Activated CD4-positive, alpha-beta T cell treated with anti-CD3 and anti-CD28 coated beads, Interleukin-2, amount 10 ng/mL, durations not matched to agents 7 days and 5 days (primary cell): ENCODE measurements around the gene MRPL44. TPM values are rescaled to one million over a fixed set of nuclear protein-coding genes. Genes with fewer than 3 reads are reported as not detected.
"Not testable (repeated sequence)": the region's sequence is repeated elsewhere in the genome, so short reads cannot be mapped to it uniquely, and the experiment has no call there.

Experiments
- CTCF ChIA-PET: fragments of 350-600 bp; sonication (Branson Sonifier 250); formaldehyde crosslinking; loops from one replicate; lab custom pipeline; 2021; ENCODE audit warnings: antibody characterized with exemption; lab: Charles Lee
- POLR2A ChIA-PET: fragments of 350-600 bp; sonication (Branson Sonifier 250); formaldehyde crosslinking; loops from one replicate; lab custom pipeline; 2021; ENCODE audit warnings: antibody characterized with exemption; lab: Charles Lee
- DNase-seq: peaks from one replicate; pipeline ENCODE4 v3.0.0-alpha.2; 2020
- H3K27ac Mint-ChIP-seq: one replicate; pipeline ENCODE4 v1.8.0; 2021; ENCODE audit warnings: mild to moderate bottlenecking, moderate library complexity, mixed read lengths
- H3K27me3 Mint-ChIP-seq: one replicate; pipeline ENCODE4 v1.8.0; 2021; ENCODE audit warnings: mixed read lengths
- H3K36me3 Mint-ChIP-seq: one replicate; pipeline ENCODE4 v1.8.0; 2021; ENCODE audit warnings: low read depth, mixed read lengths
- H3K4me1 Mint-ChIP-seq: one replicate; pipeline ENCODE4 v1.8.0; 2021; ENCODE audit warnings: mixed read lengths
- H3K4me3 Mint-ChIP-seq: one replicate; pipeline ENCODE4 v1.8.0; 2021; ENCODE audit warnings: mild to moderate bottlenecking, moderate library complexity, mixed read lengths
- H3K9me3 Mint-ChIP-seq: one replicate; pipeline ENCODE4 v1.8.0; 2021; ENCODE audit warnings: mixed read lengths
- total RNA-seq, 2 experiments: library from RNA; stranded (reverse); gene quantifications; one replicate each; pipeline ENCODE4 v1.2.3, GENCODE V29; 2021

The MRPL44 gene
- total RNA-seq, 2 experiments from 2014 or later, result 29.6 to 32.1 TPM

DNA sequence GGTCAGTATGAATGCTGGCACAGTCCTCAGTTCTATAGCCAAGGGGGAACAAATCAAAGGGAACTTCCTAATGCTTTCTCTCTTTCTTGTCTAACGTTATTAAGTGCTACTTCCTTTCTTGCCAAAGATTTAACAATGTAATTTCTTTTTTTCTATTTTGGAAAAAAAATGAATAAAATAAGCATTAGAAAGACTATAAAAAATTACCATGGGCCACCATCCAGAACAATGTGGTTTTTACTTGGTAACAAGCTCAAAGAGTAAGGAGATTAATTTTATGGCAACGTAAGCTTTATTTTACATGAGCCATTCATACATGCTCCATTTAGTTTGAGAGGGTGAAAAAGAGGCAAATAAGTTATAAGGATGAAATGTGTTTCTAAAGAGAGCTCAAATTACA, 41.7 kb downstream of the MRPL44 start:
- Mint-ChIP-seq H3K36me3 (no peaks in the 10 kb centered on the region), H3K4me3 (no peak overlapping the region), H3K9me3 (no peaks in the 10 kb centered on the region), H3K27me3 (no peaks in the 10 kb centered on the region), H3K27ac (no peak overlapping the region), H3K4me1 (peaks cover 10% of the 10 kb centered on the region)
- CTCF ChIA-PET, result interaction anchor here (0.9 kb wide), 1 partner anchor 26 kb away, joined by 3 read pairs; no protein-coding TSS in a partner anchor
- POLR2A ChIA-PET, result no interaction called here
- no peak for DNase-seq

DNA sequence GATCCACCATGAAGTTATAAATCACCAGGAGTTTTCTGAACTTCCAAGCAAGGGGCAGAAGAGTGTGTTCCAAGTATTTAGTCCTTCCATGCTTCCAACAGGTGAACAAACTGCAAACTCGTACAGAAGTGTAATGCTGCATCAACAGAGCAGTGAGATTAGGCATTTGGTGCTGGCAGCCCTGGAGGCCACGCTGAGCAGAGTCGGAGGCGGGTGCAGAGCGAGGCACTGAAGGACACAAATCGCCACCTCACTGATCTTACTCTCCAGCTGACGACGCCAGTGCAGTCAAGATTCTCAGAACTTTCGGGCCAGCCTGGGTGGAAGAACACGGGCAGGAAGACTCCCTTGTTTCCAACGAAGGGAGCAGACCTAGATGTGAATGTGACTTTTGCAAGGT, 42.6 kb downstream of the MRPL44 start:
- ChIA-PET POLR2A (no interaction called here), CTCF (no interaction called here)
- no peaks in the 10 kb centered on the region for H3K36me3 Mint-ChIP-seq
- no peak for DNase-seq
- no peak overlapping the region for H3K4me3 Mint-ChIP-seq
- no peak overlapping the region for H3K27ac Mint-ChIP-seq
- H3K27me3 Mint-ChIP-seq, result no peaks in the 10 kb centered on the region
- no peaks in the 10 kb centered on the region for H3K9me3 Mint-ChIP-seq
- H3K4me1 Mint-ChIP-seq, result peaks cover 6% of the 10 kb centered on the region

DNA sequence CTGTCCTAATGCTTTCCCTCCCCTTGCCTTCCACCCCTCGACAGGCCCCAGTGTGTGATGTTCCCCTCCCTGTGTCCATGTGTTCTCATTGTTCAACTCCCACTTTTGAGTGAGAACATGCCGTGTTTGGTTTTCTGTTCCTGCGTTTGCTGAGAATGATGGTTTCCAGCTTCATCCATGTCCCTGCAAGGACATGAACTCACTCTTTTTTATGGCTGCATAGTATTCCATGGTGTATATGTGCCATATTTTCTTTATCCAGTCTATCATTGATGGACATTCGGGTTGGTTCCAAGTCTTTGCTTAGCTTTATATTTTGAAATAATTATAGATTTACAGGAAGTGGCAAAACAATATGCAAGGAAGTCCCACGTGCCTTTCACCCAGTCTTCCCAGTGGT, 43.4 kb downstream of the MRPL44 start:
- H3K9me3 Mint-ChIP-seq, H3K27ac Mint-ChIP-seq, H3K36me3 Mint-ChIP-seq, DNase-seq, H3K27me3 Mint-ChIP-seq, H3K4me3 Mint-ChIP-seq, H3K4me1 Mint-ChIP-seq, POLR2A ChIA-PET: not testable (repeated sequence)
- CTCF ChIA-PET, result interaction anchor here (0.8 kb wide), 1 partner anchor 142 kb away, joined by 3 read pairs; no protein-coding TSS in a partner anchor

DNA sequence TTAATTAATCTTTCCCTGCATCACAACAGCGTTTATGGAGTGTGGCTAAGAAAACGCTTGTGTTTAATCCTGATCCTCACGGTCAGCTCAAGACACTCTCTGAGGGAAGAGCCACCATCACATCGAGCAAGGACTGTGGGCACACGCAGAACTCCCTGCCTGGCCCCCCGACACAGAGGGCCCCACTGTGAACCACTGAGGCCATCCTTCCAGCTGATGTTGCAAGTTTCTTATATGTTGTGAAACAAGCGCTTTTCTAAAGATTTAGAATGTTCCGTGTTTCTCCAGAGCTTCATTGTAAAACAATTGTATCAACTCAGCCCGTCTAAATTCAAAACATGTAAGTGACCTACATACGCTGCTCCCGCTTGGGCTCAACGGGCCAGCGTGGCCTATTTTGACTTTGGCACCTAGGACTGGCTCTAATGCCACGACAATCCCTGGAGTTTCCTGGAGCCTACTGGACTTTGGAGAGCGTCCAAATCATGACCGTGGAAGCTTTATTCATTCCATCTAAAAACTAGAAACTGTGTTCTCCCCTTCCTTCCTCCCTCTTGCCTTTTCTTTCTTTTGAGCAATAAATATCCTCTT, 46.9 kb downstream of the MRPL44 start:
- no peak overlapping the region for H3K4me3 Mint-ChIP-seq
- H3K36me3 Mint-ChIP-seq, result no peaks in the 10 kb centered on the region
- H3K27ac Mint-ChIP-seq, result no peak overlapping the region
- CTCF ChIA-PET, result no interaction called here
- POLR2A ChIA-PET, result no interaction called here
- H3K4me1 Mint-ChIP-seq, result no peaks in the 10 kb centered on the region
- no peaks in the 10 kb centered on the region for H3K27me3 Mint-ChIP-seq
- H3K9me3 Mint-ChIP-seq, result no peaks in the 10 kb centered on the region
- DNase-seq, result no peak

DNA sequence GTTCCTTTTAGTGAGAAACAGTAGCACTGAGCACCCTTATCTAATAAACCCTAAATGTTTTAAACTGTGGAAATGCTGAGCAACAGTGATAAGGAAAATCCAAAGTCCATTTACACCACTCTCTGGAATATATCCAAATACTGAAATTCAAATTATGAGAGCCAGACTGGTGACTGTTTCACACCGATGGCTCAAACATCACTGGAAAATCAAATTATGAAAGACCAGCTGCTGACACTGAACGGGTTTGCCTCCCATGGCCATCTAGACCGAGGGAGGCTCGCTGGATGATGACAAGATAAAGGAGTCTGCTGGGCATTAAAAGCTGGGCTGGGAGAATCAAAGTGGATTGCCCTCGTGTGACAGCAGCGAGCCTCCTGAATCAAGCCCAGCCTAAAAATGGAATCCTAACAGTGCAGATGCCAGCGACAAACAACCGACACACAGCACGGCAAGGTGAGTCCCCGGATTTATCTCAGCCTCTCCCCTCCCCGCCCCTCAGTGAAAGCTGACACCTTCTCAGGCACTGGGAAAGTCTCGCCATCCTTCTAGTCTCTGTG, 51.5 kb downstream of the MRPL44 start:
- peaks cover 14% of the 10 kb centered on the region for H3K4me1 Mint-ChIP-seq
- H3K9me3 Mint-ChIP-seq, result peaks cover 4% of the 10 kb centered on the region
- H3K36me3 Mint-ChIP-seq, result no peaks in the 10 kb centered on the region
- H3K4me3 Mint-ChIP-seq, result no peak overlapping the region
- H3K27ac Mint-ChIP-seq, result no peak overlapping the region
- H3K27me3 Mint-ChIP-seq, result no peaks in the 10 kb centered on the region
- ChIA-PET POLR2A (no interaction called here), CTCF (interaction anchor here (1.1 to 2.1 kb wide), 3 partner anchors 14 to 45 kb away, joined by 3 to 6 read pairs (median 3); no protein-coding TSS in a partner anchor)
- no peak for DNase-seq

DNA sequence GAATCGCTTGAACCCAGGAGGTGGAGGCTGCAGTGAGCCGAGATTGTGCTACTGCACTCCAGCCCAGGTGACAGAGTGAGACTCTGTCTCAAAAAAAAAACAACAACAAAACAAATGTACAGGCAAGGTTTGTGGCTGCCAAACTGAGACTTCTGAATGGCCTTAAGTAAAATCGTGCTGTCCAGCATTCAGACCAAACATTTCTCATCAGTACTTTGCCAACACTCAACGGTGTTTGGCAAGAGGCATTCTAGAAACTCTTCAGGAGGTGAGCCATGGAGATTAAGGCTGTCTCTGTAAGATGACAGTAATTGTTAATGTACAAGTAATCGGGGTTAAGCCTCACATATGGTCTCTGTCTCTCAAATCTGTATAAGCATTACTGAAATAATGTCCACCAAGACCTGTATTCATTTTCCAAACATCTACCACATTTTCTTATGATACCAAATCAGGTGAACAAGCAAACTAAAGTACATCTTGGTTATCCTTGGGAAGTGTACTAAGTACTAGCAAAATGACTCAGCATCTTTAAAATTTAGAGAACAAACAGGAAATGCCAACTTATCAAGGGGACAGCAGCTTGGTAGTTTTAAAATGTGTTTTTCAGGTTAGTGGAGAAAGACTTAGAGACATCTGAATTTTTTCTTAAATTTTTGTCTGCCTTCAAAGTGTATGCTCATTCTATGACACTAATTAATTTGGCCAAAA, 52.5 kb downstream of the MRPL44 start:
- Mint-ChIP-seq H3K4me1 (peaks cover 14% of the 10 kb centered on the region), H3K4me3 (no peak overlapping the region), H3K27me3 (no peaks in the 10 kb centered on the region), H3K9me3 (peaks cover 4% of the 10 kb centered on the region), H3K27ac (no peak overlapping the region), H3K36me3 (no peaks in the 10 kb centered on the region)
- no peak for DNase-seq
- ChIA-PET CTCF (interaction anchor here (1.2 to 2.1 kb wide), 2 partner anchors 12 to 15 kb away, joined by 3 to 6 read pairs; no protein-coding TSS in a partner anchor), POLR2A (no interaction called here)

DNA sequence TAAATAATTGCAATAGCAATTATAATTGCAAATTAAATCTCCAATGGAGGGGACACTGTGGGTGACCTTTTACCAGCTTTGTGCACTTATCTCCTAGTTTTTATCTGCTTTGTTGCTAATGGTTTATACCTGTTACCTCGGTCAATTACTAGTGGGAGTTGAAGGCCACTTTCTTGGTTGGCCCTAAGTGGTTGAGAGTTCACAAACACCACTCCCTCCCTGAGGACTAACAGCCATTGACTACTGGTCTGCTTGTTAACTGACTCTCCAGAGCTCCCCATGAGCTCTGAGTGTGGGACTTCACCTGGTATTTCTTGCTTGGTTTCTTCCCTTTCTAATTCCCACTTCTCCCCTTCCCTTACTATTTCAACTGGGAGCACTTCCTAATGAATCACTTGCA, 54.6 kb downstream of the MRPL44 start:
- ChIA-PET CTCF (interaction anchor here (0.6 kb wide), 1 partner anchor 70 kb away, joined by 5 read pairs; no protein-coding TSS in a partner anchor), POLR2A (interaction anchor here (0.7 kb wide), 1 partner anchor 13 kb away, joined by 3 read pairs; no protein-coding TSS in a partner anchor)
- DNase-seq, result no peak
- Mint-ChIP-seq H3K27me3 (no peaks in the 10 kb centered on the region), H3K4me3 (no peak overlapping the region), H3K36me3 (no peaks in the 10 kb centered on the region), H3K4me1 (peaks cover 25% of the 10 kb centered on the region), H3K27ac (no peak overlapping the region), H3K9me3 (peaks cover 4% of the 10 kb centered on the region)

DNA sequence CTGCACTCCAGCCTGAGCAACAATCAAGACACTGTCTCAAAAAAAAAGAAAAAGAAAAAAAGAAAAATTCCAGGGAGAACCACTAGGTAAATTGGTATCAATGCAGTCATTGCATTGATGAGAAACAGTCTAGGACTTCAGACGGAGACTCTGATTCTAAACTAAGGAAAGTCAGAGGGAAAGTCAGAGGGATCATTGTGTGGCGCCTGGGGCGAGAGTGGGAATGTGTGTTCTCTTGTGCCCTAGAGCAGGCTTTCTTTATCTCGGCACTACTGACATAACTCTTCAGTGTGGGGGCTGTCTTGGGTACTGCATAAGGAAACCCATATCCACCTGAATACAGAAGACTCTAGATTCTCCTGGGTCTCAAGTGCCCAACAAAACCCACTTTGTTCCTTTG, 57.1 kb downstream of the MRPL44 start:
- Mint-ChIP-seq H3K9me3 (peaks cover 4% of the 10 kb centered on the region), H3K4me1 (peaks cover 28% of the 10 kb centered on the region), H3K4me3 (no peak overlapping the region), H3K27me3 (no peaks in the 10 kb centered on the region), H3K36me3 (no peaks in the 10 kb centered on the region), H3K27ac (no peak overlapping the region)
- ChIA-PET POLR2A (no interaction called here), CTCF (no interaction called here)
- no peak for DNase-seq

DNA sequence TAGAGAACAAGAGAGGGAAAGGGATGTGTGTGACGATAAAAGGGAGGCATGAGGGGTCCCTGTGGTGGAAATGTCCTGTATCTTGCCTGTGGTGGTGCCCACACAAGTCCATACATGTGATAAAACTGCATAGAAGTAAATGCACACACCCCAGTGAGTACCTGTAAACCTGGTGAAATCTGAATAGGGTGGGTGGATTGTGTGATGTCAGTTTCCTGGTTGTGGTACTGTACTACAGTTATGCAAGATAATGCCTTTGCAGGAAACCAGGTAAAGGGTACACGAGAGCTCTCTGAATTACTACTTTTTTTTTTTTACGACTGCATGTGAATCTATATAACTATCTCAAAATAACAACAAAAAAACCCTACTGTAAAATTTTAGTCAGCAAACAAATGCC, 59.7 kb downstream of the MRPL44 start:
- Mint-ChIP-seq H3K27ac (no peak overlapping the region), H3K27me3 (no peaks in the 10 kb centered on the region), H3K4me3 (no peak overlapping the region), H3K36me3 (no peaks in the 10 kb centered on the region), H3K4me1 (peaks cover 14% of the 10 kb centered on the region), H3K9me3 (no peaks in the 10 kb centered on the region)
- DNase-seq, result no peak
- ChIA-PET CTCF (interaction anchor here (1.0 to 1.6 kb wide), 2 partner anchors 10 to 61 kb away, joined by 3 read pairs; no protein-coding TSS in a partner anchor), POLR2A (no interaction called here)

Other genes with a start within 250 kb of the MRPL44 start
- 1 to 10 TPM; 6.5 to 7.5 TPM for gene AP1S3, start 119.9 kb upstream of the MRPL44 start, total RNA-seq
- gene WDFY1, start 12.1 kb upstream of the MRPL44 start, total RNA-seq, result 10 to 100 TPM; 79.2 to 82.5 TPM
- gene SERPINE2, start 81.8 kb downstream of the MRPL44 start, total RNA-seq, result 1 to 10 TPM; 4.4 to 4.8 TPM